ENCODE results near the gene SIX2.

- TF ChIP-seq CTCF (IDR thresholded peaks at IDR 0.05) (no peak), EZH2 (IDR thresholded peaks at IDR 0.05; ENCODE audit: borderline replicate concordance, insufficient read depth, low read depth, low read length, poor library complexity, severe bottlenecking) (no peak)
These were observed 40.5 kb upstream of the SIX2 start for GRCh38 chr2:45049569-45050336.
